ENCODE data around the gene DLG2.

DNA sequence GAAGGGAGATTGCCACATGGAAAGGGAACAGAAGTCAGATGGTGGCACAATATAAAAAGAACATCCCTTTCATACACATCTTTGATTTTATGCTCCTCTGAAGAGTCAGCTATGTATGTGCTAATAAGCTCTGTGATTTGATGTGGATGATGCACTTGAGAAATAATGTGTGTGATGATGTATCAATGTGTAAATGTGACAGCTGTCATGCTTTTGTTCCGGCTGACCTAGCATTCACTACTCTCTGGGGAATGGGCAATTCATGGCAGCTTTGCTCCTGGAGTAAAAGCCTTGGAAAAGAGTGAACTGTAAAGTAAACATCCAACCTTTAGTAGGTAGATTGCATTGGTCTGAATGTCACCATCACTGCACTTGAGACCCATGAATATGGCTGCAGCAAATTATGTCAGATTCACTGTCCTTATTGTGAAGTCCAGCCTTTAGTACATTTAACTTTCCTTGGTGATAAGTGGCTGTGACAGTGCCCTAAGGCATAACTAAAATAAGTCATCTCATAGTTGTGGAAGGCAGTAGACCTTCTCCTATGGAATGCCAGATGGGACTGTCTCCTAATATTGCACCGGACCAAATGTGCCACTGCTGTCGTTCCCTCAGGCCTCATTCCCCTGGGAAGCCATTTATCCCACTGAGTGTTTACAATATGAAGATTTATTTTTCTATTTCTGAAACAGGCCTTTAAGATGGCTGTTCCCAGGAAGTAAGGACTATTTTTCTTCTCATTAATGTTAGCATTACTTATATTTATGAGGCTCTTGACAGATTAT is 2162.8 kb downstream of the DLG2 start:
- no peak for TF ChIP-seq SUZ12 (IDR thresholded peaks at IDR 0.05; ENCODE audit: low read length)
- no peak for TF ChIP-seq POLR2A (IDR thresholded peaks at IDR 0.05; ENCODE audit: control extremely low read depth in 1 of 2, low read depth in 2 of 2, low read length in 2 of 2)
- no peak for TF ChIP-seq MAX (IDR thresholded peaks at IDR 0.05)
- no peak for TF ChIP-seq CTCF (IDR thresholded peaks at IDR 0.05; ENCODE audit: control extremely low read depth in 1 of 3, insufficient read depth in 1 of 3, low read depth in 1 of 3, low read length in 3 of 3)
- TF ChIP-seq BACH1 (IDR thresholded peaks at IDR 0.05; ENCODE audit: low read length): no peak
- TF ChIP-seq EZH2 (IDR thresholded peaks at IDR 0.05; ENCODE audit: low read depth, low read length, severe bottlenecking): no peak
- no peak for TF ChIP-seq SRF (IDR thresholded peaks at IDR 0.05; ENCODE audit: low read depth, low read length)
- no peak for TF ChIP-seq POLR2AphosphoS5 (IDR thresholded peaks at IDR 0.05; ENCODE audit: low read depth, low read length)
- no peak for TF ChIP-seq CEBPB (IDR thresholded peaks at IDR 0.05; ENCODE audit: low read depth, low read length)
- no peak for TF ChIP-seq JUN (IDR thresholded peaks at IDR 0.05; ENCODE audit: low read depth, low read length)
- no peak for TF ChIP-seq SIN3A (conservative IDR thresholded peaks at IDR 0.05 in 1 of 2, IDR thresholded peaks at IDR 0.05 in 1 of 2; ENCODE audit: low read depth in 1 of 2, low read length in 2 of 2)
- TF ChIP-seq EGR1 (IDR thresholded peaks at IDR 0.05; ENCODE audit: borderline replicate concordance, low read depth, low read length): no peak
- no peak for TF ChIP-seq ATF3 (IDR thresholded peaks at IDR 0.05; ENCODE audit: insufficient read depth, low read depth, low read length)
- TF ChIP-seq TCF12 (IDR thresholded peaks at IDR 0.05; ENCODE audit: low read depth, low read length): no peak
